Fibroblast of pulmonary artery (primary cell): Measurements from ENCODE around the gene CGNL1.

ENCODE experiments used
- DNase-seq: peaks from one replicate; pipeline ENCODE4 v3.0.0-alpha.2; 2010; ENCODE audit warnings: low read depth
- H3K4me3 ChIP-seq: replicated peaks from 2 replicates; pipeline ENCODE4 v1.5.1; 2011; ENCODE audit warnings: low read depth, mild to moderate bottlenecking, control low read depth, low read length, moderate library complexity
- TF ChIP-seq, protein P1 (sequence below): IDR thresholded peaks from 2 replicates; pipeline ENCODE4 v1.5.1; 2011; ENCODE audit warnings: mild to moderate bottlenecking, control low read depth, low read length, inconsistent platforms; ENCODE audit errors: missing control alignments

The CGNL1 gene

GRCh38 chr15:57600197-57600596 lies 223.9 kb downstream of the CGNL1 start:
- no peak for DNase-seq
- no peak overlapping the region for H3K4me3 ChIP-seq
- TF ChIP-seq, protein P1, sequence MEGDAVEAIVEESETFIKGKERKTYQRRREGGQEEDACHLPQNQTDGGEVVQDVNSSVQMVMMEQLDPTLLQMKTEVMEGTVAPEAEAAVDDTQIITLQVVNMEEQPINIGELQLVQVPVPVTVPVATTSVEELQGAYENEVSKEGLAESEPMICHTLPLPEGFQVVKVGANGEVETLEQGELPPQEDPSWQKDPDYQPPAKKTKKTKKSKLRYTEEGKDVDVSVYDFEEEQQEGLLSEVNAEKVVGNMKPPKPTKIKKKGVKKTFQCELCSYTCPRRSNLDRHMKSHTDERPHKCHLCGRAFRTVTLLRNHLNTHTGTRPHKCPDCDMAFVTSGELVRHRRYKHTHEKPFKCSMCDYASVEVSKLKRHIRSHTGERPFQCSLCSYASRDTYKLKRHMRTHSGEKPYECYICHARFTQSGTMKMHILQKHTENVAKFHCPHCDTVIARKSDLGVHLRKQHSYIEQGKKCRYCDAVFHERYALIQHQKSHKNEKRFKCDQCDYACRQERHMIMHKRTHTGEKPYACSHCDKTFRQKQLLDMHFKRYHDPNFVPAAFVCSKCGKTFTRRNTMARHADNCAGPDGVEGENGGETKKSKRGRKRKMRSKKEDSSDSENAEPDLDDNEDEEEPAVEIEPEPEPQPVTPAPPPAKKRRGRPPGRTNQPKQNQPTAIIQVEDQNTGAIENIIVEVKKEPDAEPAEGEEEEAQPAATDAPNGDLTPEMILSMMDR = no peak
